AG20443 (cell line): ENCODE results near the gene RBM34.
"Not testable (repeated sequence)": the region's sequence is repeated elsewhere in the genome, so short reads cannot be mapped to it uniquely, and the experiment has no call there.

Experiments
- DNase-seq: peaks from one replicate; pipeline ENCODE4 v3.0.0; 2012; ENCODE audit warnings: low spot score, mixed read lengths

Gene RBM34

DNA sequence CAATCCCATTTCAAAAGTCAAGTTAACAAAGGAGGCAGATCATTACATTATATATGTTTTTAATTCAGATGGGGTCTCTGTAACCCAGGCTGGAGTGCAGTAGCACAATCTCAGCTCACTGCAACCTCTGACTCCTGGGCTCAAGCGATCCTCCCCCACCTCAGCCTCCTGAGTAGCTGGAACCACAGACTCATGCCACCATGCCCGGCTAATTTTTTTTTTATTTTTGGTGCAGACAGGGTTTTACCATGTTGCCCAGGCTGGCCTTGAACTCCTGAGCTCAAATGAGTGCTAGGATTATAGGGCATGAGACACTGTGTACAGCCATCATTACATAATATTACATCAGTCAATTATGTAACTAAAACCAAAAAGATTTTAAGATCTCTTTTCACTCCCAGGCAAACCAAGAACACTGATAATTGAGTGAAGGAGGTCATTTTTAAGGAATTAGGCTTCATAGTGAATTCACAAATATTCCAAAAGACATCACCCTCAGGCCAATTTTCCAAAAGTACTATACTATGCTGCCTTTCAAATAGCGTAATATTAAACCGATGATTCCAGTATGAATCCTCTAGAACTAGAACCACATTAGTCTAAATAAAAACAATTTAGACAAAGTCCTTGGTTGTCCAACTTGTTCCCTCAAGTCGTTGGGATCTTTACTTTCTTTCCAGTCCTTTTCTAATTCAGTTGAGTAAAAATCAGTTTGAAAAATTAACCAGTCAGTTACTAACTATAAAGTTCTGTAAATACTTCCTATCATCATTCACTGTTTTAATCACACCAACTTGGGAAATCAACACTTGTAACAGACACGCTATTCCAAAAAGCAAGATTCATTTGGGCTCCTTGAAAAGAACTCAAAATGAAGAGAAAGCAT lies 48.5 kb downstream of the RBM34 start:
- no peak for DNase-seq

DNA sequence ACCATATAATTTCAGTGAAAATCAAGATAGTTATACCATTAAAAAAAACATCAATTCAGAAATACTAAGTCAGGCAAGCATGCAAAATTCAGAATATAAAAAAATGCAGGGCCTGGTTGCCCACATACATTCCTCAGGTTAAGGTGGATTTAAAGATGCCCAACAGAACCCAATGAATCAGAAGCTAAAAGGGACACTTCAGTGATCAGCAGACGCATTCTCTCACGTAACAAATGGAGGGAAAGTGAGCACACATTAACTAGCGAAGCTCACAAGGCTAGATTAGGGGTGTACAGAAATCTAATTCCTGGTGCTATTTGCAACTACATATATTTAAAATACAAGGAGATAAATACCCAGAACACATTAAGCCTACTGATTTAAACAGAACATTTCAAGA lies 49.9 kb downstream of the RBM34 start:
- DNase-seq = no peak

- no peak for DNase-seq
Measured at GRCh38 chr1:235108876-235109275, 52.2 kb downstream of the RBM34 start.

GRCh38 chr1:235108185-235108593 lies 52.9 kb downstream of the RBM34 start:
- DNase-seq = no peak

DNA sequence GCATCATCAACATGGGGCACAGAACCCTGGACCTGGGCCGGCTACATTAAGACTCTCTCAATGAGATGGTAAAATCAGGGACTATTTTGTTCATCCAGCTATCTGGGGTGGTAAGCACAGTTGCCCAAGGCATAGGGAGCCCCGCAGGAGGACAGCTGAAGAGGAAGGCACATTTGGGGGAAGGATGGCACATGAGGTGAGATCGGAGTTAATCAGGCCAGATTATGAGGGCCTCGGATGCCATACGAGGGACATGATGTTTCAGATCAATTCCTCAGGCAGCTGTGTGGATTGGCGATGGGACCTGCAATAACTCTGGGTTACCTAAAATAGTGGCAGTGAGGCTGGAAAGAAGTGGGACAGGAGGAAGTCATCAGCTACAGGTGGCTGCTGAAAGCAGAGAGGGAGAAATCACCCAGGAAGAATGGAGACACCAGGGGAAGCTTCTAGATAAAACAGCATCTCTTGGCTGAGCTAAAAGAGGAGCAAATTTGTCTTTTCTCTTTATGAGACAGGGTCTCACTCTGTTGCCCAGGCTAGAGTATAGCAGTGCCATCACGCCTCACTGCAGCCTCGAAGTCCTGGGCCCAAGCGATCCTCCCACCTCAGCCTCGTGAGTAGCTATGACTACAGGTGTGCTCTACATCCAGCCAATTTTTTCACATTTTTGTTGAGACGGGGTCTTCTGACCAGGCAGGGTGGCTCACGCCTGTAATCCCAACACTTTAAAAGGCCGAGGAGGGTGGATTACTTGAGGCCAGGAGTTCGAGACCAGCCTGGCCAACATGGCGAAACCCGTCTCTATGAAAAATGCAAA lies 53.5 kb downstream of the RBM34 start:
- no peak for DNase-seq

DNA sequence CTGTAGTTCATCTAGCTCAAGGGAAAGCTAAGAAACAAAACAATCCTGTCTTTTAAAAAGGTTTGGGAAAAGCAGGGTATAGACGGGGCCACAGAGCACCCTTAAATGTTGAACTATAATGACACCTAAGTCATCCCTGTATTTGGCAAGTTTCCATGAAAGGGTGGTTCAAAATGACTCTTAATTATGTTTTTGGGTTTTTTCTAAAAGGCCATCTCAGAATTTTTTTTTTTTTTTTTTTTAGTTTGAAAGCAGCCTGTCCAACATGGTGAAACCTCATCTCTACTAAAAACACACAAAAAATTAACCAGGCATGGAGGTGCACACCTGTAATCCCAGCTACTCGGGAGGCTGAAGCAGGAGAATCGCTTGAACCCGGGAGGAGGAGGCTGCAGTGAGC lies 54.6 kb downstream of the RBM34 start:
- no peak for DNase-seq

DNA sequence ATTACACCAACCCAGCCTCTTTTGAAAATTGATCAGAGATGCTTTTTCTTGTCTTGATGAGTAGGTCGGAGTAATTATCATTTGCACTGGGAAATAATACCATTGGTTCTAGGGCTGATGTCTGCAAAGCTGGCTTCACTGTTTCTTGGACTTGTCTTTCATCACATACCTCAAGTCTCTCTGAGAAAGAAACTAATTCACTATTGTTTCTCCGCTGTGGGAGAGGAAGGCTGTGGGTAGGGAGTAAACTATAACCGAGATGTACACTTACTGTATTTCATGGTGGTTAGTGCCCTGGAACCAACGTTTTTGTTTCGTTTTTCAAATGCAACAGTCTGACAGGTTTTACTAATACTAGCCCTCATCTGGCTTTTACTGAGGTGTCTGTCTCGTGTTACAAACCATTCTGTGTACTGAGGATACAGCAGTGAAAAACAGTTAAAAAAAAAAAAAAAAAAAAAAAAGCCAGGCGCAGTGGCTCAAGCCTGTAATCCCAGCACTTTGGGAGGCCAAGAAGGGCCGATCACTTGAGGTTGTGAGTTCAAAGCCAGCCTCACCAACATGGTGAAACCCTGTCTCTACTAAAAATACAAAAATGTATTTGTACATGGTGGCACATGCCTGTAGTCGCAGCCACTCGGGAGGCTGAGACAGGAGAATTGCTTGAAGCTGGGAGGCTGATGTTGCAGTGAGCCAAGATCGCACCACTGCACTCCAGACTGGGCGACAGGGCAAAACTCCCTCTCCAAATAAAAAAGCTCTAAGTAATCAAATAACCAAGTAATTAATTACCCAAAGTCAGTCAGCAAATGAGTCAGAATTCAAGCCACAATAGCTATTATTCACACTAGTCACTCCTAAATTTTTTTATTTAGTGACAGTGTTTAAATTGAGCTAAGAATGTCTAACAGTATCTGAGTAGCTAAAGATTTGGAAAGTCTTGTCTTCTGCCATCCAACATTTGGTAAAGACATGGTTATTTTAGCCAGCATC lies 55.7 kb downstream of the RBM34 start:
- no peak for DNase-seq

GRCh38 chr1:235102993-235103411 lies 58.0 kb downstream of the RBM34 start:
- no peak for DNase-seq

GRCh38 chr1:235102259-235102582 lies 58.8 kb downstream of the RBM34 start:
- DNase-seq = no peak

- DNase-seq = peak; percentile 43
Measured at GRCh38 chr1:235101558-235102258, 59.3 kb downstream of the RBM34 start.

- no peak for DNase-seq
Measured at GRCh38 chr1:235100194-235100772, 60.8 kb downstream of the RBM34 start.

DNA sequence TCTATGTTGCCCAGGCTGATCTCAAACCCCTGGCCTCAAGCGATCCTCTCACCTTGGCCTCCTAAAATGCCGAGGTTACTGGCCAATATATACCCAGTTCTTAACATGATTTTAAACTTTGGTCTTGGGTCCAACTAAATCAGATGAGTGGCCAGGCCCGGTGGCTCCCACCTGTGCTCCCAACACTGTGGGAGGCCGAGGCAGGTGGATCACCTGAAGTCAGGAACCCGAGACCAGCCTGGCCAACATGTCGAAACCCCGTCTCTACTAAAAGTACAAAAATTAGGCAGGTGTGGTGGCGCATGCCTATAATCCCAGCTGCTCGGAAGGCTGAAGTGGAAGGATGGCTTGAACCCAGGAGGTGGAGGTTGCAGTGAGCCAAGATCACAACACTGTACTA lies 62.1 kb downstream of the RBM34 start:
- DNase-seq = no peak

DNA sequence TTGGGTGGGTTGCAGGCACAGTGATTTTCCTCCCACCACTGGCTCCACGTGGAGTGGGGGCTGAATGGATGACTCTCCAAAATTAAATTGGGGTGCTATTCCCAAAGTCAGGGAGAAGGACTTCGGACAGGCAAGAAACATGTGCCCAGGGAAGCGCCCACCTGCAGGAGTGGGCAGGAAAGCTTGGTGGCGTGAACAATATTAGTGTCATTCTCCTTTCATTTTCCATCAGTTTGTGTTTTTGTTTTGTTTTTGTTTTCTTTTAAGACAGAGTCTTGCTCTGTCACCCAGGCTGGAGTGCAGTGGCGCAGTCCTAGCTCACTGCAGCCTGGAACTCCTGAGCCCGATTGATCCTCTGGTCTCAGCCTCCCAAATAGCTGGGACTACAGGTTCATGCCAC lies 62.5 kb downstream of the RBM34 start:
- no peak for DNase-seq

GRCh38 chr1:235097501-235097900 lies 63.5 kb downstream of the RBM34 start:
- DNase-seq = not testable (repeated sequence)

DNA sequence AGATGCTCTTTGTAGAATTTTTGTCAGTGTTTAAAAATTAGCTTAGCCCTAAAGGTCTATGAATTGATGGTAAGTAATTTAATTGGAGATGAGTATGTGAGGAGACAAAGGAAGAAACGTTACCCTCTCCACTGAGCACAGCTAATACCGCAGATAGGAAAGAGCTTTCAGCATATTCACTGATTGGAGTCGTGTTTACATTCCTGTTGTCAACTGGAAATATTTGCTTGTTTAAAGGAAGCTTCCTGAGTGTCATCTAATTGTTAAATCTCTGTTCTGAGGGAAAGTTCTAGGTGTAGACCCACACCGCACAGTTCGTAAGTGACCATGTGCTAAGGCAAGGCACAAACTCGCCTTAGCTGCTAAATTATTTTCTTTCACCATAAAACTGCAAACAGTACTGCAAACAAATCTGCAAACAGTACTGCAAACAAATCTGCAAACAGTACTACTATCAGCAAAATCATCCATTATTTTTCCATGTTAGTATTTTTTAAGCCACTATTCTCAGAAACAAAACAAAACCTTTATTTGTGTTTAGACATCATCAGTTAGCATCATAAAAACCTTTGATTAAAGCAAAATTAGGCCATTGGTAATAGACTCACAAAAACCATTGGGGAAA lies 65.0 kb downstream of the RBM34 start:
- DNase-seq = no peak

DNA sequence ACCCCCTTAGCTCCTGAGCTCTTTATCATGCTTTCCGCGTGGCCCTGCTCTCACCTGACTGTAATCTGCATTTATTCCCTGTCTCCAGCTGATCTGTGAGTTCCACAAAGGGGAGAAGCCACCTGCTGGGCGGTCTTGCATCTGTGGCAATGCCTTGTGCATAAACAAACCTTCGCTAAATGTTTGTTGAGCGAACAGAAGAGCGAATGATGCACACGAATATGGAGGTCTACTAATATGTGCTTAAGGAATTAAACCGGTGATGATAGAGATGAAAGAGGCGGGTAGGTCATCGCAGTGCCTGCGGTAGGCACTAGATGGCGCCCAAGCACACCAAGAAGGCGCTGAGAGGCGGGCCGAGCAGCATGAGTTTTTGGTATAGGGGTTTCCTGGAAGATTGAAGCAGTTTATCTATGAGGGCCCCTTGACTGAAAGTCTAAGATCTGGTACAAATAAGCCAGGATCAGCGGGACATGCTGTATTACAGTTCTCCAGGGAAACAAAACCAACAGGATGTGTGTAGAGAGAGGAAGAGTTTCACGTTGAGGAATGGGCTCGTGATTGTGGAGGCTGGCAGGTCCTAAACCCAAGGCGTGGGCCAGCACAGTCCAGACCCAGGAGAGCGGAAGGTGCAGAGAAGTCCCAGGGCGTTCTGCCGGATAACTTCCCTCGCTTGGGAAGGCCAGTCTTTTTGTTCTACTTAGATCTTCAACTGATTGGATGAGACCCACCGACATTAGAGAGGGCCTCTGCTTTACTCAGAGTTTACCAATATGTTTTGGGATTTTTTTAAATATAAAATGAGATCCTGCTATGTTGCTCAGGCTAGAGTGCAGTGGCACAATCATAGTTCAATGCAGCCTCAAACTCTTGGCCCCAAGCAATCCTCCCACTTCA lies 67.1 kb downstream of the RBM34 start:
- peak; percentile 84 for DNase-seq

DNA sequence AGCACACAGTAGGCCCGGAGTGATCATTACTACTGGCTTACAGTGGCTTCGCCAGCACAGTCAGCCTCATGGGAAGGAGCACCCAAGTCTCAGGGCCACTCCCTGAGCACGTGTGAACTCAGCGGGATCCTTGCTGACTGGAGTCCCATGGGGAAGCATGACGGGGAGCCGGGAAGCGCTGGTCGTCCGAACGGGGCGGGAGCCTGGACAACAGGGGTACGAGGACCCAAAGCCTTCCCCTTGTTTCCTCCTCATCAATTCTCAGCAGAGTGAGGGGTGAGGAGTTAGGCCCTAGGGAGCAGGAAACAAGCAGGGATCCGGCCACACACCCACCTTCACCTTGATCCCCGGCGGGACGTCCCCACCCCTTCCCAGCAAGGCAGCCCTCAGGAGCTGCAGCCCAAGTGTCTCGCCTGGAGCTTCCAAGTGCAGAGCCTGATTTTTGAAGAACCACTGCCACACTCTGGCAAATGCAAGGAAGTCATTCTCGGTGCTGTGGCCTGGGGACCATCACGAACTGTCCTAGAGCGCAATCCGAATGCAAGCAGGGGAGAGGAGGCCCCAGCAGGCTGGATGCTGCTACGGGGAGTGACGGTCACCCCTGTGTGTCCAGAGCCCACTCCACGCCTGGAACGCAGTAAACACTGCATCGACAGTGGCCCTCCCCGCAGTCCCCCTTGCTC lies 67.9 kb downstream of the RBM34 start:
- DNase-seq = peak; percentile 80

- not testable (repeated sequence) for DNase-seq
Measured at GRCh38 chr1:235092415-235092814, 68.6 kb downstream of the RBM34 start.

DNA sequence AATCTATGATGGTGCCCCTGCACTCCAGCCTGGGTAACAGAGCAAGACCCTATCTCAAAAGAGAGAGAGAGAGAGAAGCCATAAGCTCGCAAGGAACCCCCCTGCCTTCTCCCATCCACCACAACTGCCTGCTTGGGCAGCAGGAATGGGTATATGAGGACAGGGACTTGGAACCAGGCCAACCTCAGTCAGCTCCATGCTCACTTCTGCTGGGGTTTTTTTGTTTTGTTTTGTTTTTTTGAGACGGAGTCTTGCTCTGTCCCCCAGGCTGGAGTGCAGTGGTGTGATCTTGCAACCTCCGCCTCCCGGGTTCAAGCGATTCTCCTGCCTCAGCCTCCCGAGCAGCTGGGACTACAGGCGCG lies 69.0 kb downstream of the RBM34 start:
- not testable (repeated sequence) for DNase-seq
